ENCODE measurements around the gene KIF16B. TPM values are rescaled to one million over a fixed set of nuclear protein-coding genes. Genes with fewer than 3 reads are reported as not detected.

Gene KIF16B
- total and polyA plus RNA-seq, 2 experiments from 2014 or later, result 6.5 to 11.1 TPM

DNA sequence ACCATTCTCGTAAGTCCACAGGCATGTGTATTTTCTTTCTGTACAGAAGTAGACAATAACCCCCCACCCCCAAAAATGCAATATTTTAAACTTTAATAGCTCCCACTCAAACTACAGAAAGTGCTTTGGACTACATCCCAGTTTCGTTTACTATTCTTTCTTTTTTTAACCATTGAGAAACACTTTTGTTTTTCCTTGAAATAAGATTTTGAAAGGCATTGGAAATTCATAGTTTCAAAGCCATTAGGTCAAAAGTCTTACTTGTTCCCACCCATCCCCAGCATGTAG, 140.0 kb downstream of the KIF16B start:
- no peaks in the 10 kb centered on the region for H3K36me3 ChIP-seq (ENCODE audit: insufficient read depth)
- no peak for ATAC-seq
- H3K4me3 ChIP-seq, result no peak overlapping the region
- no peaks in the 10 kb centered on the region for H3K9me3 Mint-ChIP-seq
- no peaks in the 10 kb centered on the region for H3K79me2 ChIP-seq (replicated peaks; ENCODE audit: insufficient read depth)
- DNase-seq (ENCODE audit: low spot score), result no peak
- no peak overlapping the region for H2AFZ ChIP-seq
- no peak overlapping the region for H3K4me2 ChIP-seq
- H3F3A ChIP-seq (replicated peaks; ENCODE audit: low read depth), result no peaks in the 10 kb centered on the region
- H3K27ac ChIP-seq (ENCODE audit: low read depth), result no peak overlapping the region
- peaks cover 16% of the 10 kb centered on the region for H3K4me1 Mint-ChIP-seq
- H3K27ac Mint-ChIP-seq, result no peak overlapping the region
- H3K36me3 Mint-ChIP-seq (ENCODE audit: low read depth), result peaks cover 7% of the 10 kb centered on the region; the same call in 2 of the 3 replicates
- no peaks in the 10 kb centered on the region for H4K20me1 ChIP-seq (replicated peaks; ENCODE audit: insufficient read depth)
- peaks cover 18% of the 10 kb centered on the region for H3K9me2 ChIP-seq (ENCODE audit: insufficient read depth)
- no peaks in the 10 kb centered on the region for H3K27me3 ChIP-seq (ENCODE audit: insufficient read depth)
- no peaks in the 10 kb centered on the region for H3K27me3 Mint-ChIP-seq (ENCODE audit: insufficient read depth, low read depth, poor library complexity)
- peaks cover 15% of the 10 kb centered on the region for H3K4me1 ChIP-seq (ENCODE audit: insufficient read depth)
- TF ChIP-seq JUNB (IDR thresholded peaks at IDR 0.05; ENCODE audit: unreplicated experiment), result no peak
- no peak for TF ChIP-seq ZNF114 (CRISPR knock-in tag; IDR thresholded peaks at IDR 0.05)
- TF ChIP-seq REST (IDR thresholded peaks at IDR 0.05; ENCODE audit: unreplicated experiment), result no peak
- TF ChIP-seq CREB1 (CRISPR knock-in tag; IDR thresholded peaks at IDR 0.05; ENCODE audit: low read depth), result no peak
- no peak for TF ChIP-seq STAT1 (IDR thresholded peaks at IDR 0.05; ENCODE audit: unreplicated experiment)
- TF ChIP-seq ZNF331 (CRISPR knock-in tag; IDR thresholded peaks at IDR 0.05; ENCODE audit: low read depth), result no peak
- H3K4me3 Mint-ChIP-seq, result no peak overlapping the region

- no peaks in the 10 kb centered on the region for H3K36me3 ChIP-seq (ENCODE audit: insufficient read depth)
- H3K36me3 Mint-ChIP-seq (ENCODE audit: low read depth), result peaks cover 11% of the 10 kb centered on the region; the same call in 2 of the 3 replicates
- H3K27ac ChIP-seq (ENCODE audit: low read depth), result no peak overlapping the region
- no peaks in the 10 kb centered on the region for H3K9me3 Mint-ChIP-seq
- no peak for ATAC-seq
- H4K20me1 ChIP-seq (replicated peaks; ENCODE audit: insufficient read depth), result no peaks in the 10 kb centered on the region
- no peak overlapping the region for H3K4me3 Mint-ChIP-seq
- H3K27me3 ChIP-seq (ENCODE audit: insufficient read depth), result no peaks in the 10 kb centered on the region
- peaks cover 21% of the 10 kb centered on the region for H3K9me2 ChIP-seq (ENCODE audit: insufficient read depth)
- H3K4me1 ChIP-seq (ENCODE audit: insufficient read depth), result peaks cover 15% of the 10 kb centered on the region
- H3K27me3 Mint-ChIP-seq (ENCODE audit: insufficient read depth, low read depth, poor library complexity), result no peaks in the 10 kb centered on the region
- H3K4me2 ChIP-seq, result no peak overlapping the region
- peaks cover 16% of the 10 kb centered on the region for H3K4me1 Mint-ChIP-seq
- H3K4me3 ChIP-seq, result no peak overlapping the region
- no peaks in the 10 kb centered on the region for H3F3A ChIP-seq (replicated peaks; ENCODE audit: low read depth)
- H2AFZ ChIP-seq, result no peak overlapping the region
- DNase-seq (ENCODE audit: low spot score), result no peak
- no peak overlapping the region; the same call in 1 of the 2 replicates for H3K27ac Mint-ChIP-seq
- H3K79me2 ChIP-seq (replicated peaks; ENCODE audit: insufficient read depth), result no peaks in the 10 kb centered on the region
- no peak for TF ChIP-seq STAT1 (IDR thresholded peaks at IDR 0.05; ENCODE audit: unreplicated experiment)
- TF ChIP-seq ZNF331 (CRISPR knock-in tag; IDR thresholded peaks at IDR 0.05; ENCODE audit: low read depth), result no peak
- TF ChIP-seq ZNF114 (CRISPR knock-in tag; IDR thresholded peaks at IDR 0.05), result no peak
- TF ChIP-seq NANOG (IDR thresholded peaks at IDR 0.05; ENCODE audit: borderline replicate concordance), result no peak
- TF ChIP-seq, protein P1, sequence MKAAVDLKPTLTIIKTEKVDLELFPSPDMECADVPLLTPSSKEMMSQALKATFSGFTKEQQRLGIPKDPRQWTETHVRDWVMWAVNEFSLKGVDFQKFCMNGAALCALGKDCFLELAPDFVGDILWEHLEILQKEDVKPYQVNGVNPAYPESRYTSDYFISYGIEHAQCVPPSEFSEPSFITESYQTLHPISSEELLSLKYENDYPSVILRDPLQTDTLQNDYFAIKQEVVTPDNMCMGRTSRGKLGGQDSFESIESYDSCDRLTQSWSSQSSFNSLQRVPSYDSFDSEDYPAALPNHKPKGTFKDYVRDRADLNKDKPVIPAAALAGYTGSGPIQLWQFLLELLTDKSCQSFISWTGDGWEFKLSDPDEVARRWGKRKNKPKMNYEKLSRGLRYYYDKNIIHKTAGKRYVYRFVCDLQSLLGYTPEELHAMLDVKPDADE (IDR thresholded peaks at IDR 0.05), result no peak
- no peak for TF ChIP-seq REST (IDR thresholded peaks at IDR 0.05; ENCODE audit: unreplicated experiment)
- TF ChIP-seq EZH2phosphoT487 (IDR thresholded peaks at IDR 0.05; ENCODE audit: unreplicated experiment), result no peak
- TF ChIP-seq EZH2 (IDR thresholded peaks at IDR 0.05; ENCODE audit: low read depth, unreplicated experiment), result no peak
- no peak for TF ChIP-seq POLR2AphosphoS5 (IDR thresholded peaks at IDR 0.05; ENCODE audit: low read depth)
- no peak for TF ChIP-seq CREB1 (CRISPR knock-in tag; IDR thresholded peaks at IDR 0.05; ENCODE audit: low read depth)
Observed at GRCh38 chr20:16432466-16433292, 140.6 kb downstream of the KIF16B start.

Measured in GM23338 (cell line).